SK-N-MC (cell line): ENCODE results near the gene ZNF764.
"Not testable (repeated sequence)": the region's sequence is repeated elsewhere in the genome, so short reads cannot be mapped to it uniquely, and the experiment has no call there.

Experiments used
- DNase-seq: peaks from one replicate; pipeline ENCODE4 v3.0.0-alpha.2; 2011; ENCODE audit warnings: low read depth, low spot score
- H3K27ac ChIP-seq: fragments of 200-600 bp; sonication (generic); 2 replicates; pipeline ENCODE4 v1.5.1; 2016; ENCODE audit warnings: mixed run types
- H3K36me3 ChIP-seq: fragments of 200-600 bp; sonication (generic); 2 replicates; pipeline ENCODE4 v1.6.1; 2017; ENCODE audit warnings: antibody characterized with exemption, low read length, mixed read lengths; ENCODE audit not compliant: insufficient read depth
- H3K4me3 ChIP-seq: fragments of 200-600 bp; sonication (generic); 2 replicates; pipeline ENCODE4 v1.5.1; 2016
- H3K9ac ChIP-seq: fragments of 200-600 bp; sonication (generic); 2 replicates; pipeline ENCODE4 v1.8.0; 2017; ENCODE audit warnings: mixed run types, mixed read lengths; ENCODE audit not compliant: insufficient read length
- H3K9me3 ChIP-seq: fragments of 200-600 bp; sonication (generic); 2 replicates; pipeline ENCODE4 v1.6.1; 2017; ENCODE audit warnings: low read depth, mild to moderate bottlenecking, antibody characterized with exemption, low read length, moderate library complexity, mixed read lengths
- EZH2 ChIP-seq: fragments of 200-600 bp; sonication (generic); IDR thresholded peaks from one replicate; pipeline ENCODE4 v1.6.1; 2017; ENCODE audit warnings: antibody characterized with exemption
- FOXP2 ChIP-seq: optimal IDR thresholded peaks from 2 replicates; pipeline ENCODE3; 2011; ENCODE audit warnings: mild to moderate bottlenecking, moderate library complexity; ENCODE audit not compliant: insufficient read depth; ENCODE audit errors: extremely low read length, control extremely low read depth
- POLR2AphosphoS5 ChIP-seq: IDR thresholded peaks from 2 replicates; pipeline ENCODE4 v1.6.1; 2012; ENCODE audit warnings: mild to moderate bottlenecking, low read depth, low read length, borderline replicate concordance

The ZNF764 gene

DNA sequence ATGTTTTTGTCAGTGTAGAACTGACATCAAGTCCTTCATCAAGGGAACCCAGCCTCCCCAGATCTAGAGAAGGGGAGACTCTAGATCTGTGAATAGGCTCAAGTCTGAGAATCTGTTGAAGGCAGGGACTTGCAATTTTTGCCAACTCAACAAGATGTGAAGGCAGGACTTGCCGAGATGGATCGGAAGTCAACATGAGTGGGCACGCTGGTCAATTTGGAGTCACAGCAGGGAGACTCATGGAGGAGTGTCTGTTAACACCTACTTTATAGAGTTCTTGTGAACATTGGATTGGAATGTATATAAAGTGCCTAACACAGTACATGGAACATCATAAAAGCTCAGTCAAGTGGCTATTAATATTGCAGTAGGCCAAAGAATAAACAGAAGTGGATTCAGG is 42.0 kb upstream of the ZNF764 start:
- no peak overlapping the region for H3K9ac ChIP-seq
- no peak for DNase-seq
- no peak overlapping the region for H3K4me3 ChIP-seq
- no peaks in the 10 kb centered on the region for H3K9me3 ChIP-seq
- no peak for TF ChIP-seq FOXP2
- no peak for TF ChIP-seq POLR2AphosphoS5
- no peak for TF ChIP-seq EZH2
- H3K36me3 ChIP-seq: peaks cover 18% of the 10 kb centered on the region
- H3K27ac ChIP-seq: no peak overlapping the region

DNA sequence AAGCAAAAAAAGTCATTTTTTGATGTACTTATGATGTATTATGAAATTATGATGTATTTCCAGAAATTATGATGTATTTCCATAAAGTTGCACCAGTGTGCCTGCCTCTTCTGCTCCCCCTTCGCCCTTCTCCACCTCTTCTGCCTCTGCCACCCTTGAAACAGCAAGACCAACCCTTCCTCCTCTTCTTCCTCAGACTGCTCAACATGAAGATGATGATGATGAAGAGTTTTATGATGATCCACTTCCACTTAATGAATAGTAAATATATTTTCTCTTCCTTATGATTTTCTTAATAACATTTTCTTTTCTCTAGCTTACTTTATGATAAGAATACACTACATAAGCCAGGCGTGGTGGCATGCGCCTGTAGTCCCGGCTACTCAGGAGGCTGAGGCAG is 34.7 kb upstream of the ZNF764 start:
- Histone ChIP-seq H3K36me3 (no peaks in the 10 kb centered on the region), H3K4me3 (no peak overlapping the region), H3K27ac (no peak overlapping the region), H3K9ac (no peak overlapping the region), H3K9me3 (no peaks in the 10 kb centered on the region)
- TF ChIP-seq POLR2AphosphoS5 (no peak), EZH2 (no peak), FOXP2 (no peak)
- DNase-seq: no peak

DNA sequence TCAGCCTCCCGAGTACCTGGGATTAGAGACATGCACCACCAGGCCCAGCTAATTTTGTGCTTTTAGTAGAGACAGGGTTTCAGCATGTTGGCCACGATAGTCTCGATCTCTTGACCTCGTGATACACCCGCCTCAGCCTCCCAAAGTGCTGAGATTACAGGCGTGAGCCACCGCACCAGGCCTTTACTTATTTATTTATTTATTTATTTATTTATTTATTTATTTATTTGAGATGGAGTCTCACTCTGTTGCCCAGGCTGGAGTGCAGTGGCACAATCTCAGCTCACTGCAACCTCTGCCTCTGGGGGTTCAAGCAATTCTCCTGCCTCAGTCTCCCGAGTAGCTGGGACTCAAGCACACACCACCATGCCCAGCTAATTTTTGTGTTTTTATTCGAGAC is 32.7 kb upstream of the ZNF764 start:
- H3K9me3 ChIP-seq, DNase-seq, H3K36me3 ChIP-seq, H3K27ac ChIP-seq, H3K4me3 ChIP-seq, H3K9ac ChIP-seq: not testable (repeated sequence)

DNA sequence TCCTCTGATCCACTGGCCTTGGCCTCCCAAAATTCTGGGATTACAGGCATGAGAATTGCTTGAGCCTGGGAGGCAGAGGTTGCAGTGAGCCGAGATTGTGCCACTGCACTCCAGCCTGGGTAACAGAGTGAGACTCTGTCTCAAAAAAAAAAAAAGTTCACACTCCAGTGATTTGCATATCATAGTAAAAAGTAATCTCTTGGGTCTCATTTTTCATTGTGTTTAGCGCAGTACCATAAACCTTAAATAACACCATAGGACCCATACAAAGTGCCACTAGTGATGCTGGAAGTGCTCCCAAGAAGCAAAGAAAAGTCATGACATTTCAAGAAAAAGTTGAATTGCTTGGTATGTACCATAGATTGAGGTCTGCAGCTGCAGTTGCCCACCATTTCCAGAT is 31.4 kb upstream of the ZNF764 start:
- H3K27ac ChIP-seq, H3K4me3 ChIP-seq, H3K9ac ChIP-seq, DNase-seq, H3K9me3 ChIP-seq, H3K36me3 ChIP-seq: not testable (repeated sequence)

DNA sequence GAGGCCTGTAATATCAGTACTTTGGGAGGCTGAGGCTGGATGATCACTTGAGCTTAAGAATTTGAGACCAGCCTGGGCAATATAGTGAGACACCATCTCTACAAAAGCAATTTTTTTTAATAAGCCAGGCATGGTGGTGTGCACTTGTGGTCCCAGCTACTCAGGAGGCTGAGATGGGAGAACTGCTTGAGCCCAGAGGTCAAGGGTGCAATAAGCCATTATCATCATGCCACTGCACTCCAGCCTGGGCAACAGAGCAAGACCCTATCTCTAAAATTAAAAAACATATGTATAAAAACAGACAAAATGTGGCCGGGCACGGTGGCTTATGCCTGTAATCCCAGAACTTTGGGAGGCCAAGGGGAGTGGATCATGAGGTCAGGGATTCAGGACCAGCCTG is 30.5 kb upstream of the ZNF764 start:
- no peak overlapping the region for H3K4me3 ChIP-seq
- H3K9ac ChIP-seq: no peak overlapping the region
- no peaks in the 10 kb centered on the region for H3K36me3 ChIP-seq
- H3K9me3 ChIP-seq: no peaks in the 10 kb centered on the region
- no peak for TF ChIP-seq POLR2AphosphoS5
- no peak for TF ChIP-seq EZH2
- TF ChIP-seq FOXP2: no peak
- H3K27ac ChIP-seq: no peak overlapping the region
- no peak for DNase-seq

DNA sequence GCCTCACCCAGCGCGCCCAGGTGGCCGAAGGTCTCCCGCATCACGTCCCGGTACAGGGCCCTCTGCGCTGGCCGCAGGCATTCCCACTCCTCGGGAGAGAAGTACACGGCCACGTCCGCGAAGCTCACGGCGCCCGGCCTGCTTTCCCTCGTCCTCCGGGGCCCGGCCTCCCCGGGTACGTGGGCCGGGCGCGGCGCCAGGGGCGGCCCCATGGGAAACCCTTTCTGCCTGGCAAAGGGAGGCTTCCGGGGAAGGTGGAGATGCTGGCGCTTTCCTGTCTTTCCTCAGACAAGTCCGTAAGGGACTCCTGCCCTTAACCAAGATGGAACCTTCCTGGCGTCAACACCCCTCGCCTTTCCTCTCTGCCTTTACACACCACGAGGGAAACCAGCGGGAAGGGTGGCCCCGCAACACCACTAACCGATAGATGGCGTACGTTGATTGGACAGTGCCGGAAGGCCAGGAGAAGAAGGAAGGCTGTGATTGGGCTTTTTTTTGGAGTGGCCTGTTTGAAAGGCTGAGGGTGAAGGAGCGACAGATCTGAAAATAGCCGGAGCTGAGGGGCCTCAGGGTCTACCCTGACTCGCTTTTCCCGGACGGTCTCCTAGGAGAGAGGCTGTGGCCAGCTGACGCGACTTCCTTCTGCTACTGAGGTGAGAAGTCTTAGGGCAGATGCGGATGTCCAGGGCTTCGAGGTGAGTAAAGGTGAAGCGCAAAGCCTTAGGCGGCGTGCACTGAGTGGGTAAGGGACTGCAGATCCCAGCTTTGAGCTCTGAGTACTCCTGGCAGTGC is 27.4 kb upstream of the ZNF764 start, which contains the start of gene ZNF785:
Gene ZNF785 (minus strand): TSS at position 298 of the 792 bp plus-strand sequence. CDS start 86 bp downstream, at position 212.
- peak within 1 kb of the TSS; percentile 84 for H3K27ac ChIP-seq
- no peaks in the 10 kb centered on the region for H3K9me3 ChIP-seq

DNA sequence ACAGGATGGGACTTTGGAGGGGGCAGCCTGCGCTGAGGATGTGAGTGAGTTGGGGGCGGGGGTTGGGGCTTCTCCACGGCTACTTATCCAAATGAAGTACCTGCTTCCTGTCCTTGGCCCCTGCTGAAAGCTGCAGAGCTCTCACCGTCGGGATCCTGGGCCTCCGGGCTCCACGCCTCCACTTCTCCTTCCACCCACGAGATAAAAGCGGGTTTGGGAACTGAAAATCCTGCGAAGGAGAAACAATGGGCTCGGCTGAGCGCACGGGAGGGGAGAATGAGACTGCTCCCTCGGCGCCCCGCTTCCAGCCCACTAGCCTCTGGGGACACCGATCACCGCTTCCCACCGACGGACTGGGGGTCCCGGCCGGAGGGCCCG is 26.8 kb upstream of the ZNF764 start:
- H3K36me3 ChIP-seq: peaks cover 7% of the 10 kb centered on the region; the same call in 1 of the 2 replicates
- H3K9me3 ChIP-seq: no peaks in the 10 kb centered on the region
- H3K27ac ChIP-seq: peak overlapping the region; percentile 84
- TF ChIP-seq POLR2AphosphoS5 (no peak), FOXP2 (no peak), EZH2 (no peak)
- no peak for DNase-seq
- H3K4me3 ChIP-seq: peak overlapping the region; percentile 85
- H3K9ac ChIP-seq: peak overlapping the region; percentile 91

More for the DNA sequence above, 27.4 kb upstream of the ZNF764 start, which contains the start of gene ZNF785:
- DNase-seq: peak; percentile 94
- Histone ChIP-seq H3K4me3 (peak within 1 kb of the TSS; percentile 85), H3K36me3 (peaks cover 7% of the 10 kb centered on the region; the same call in 1 of the 2 replicates), H3K9ac (peak within 1 kb of the TSS; percentile 91)
- no peak for TF ChIP-seq FOXP2
- no peak; the same call in 1 of the 2 replicates for TF ChIP-seq POLR2AphosphoS5
- TF ChIP-seq EZH2: no peak

DNA sequence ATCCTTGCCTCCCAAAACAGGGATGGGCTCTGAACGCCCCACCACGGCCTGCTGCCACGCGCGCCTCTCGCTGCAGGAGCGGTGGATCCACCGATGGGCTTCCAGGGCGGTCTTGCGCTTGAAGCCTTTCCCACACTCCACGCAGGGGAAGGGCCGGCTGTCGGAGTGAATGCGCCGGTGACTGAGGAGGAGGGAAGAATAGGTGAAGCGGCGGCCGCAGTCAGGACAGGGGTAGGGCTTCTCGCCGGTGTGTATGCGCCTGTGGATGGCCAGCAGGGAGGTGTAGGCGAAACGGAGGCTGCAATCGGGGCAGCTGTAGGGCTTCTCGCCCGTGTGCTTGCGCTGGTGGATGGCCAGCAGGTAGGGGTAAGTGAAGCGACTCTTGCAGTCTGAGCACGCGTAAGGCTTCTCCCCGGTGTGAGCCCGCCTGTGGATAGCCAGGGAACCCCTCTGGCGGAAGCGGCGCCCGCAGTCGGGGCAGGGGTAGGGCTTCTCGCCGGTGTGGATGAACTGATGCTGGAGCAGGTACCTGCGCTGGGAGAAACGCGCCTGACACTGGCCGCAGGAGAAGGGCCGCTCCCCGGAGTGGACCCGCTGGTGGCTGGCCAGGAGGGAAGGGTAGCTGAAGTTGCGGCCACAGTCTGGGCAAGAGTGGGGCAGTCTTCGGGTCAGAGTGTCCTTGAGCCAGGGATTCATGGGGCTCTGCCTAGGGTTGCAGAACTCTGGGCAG is 24.6 kb upstream of the ZNF764 start:
- no peak overlapping the region for H3K4me3 ChIP-seq
- no peaks in the 10 kb centered on the region for H3K9me3 ChIP-seq
- peaks cover 7% of the 10 kb centered on the region; the same call in 1 of the 2 replicates for H3K36me3 ChIP-seq
- no peak overlapping the region for H3K27ac ChIP-seq
- no peak for DNase-seq
- no peak overlapping the region for H3K9ac ChIP-seq
- TF ChIP-seq POLR2AphosphoS5 (no peak), EZH2 (no peak), FOXP2 (no peak)
